ENCODE measurements around the gene DLAT.

GRCh38 chr11:112058103-112058502 lies 32.9 kb downstream of the DLAT start:
- no peak for TF ChIP-seq CTCF (IDR thresholded peaks at IDR 0.05)
- TF ChIP-seq POLR2A (IDR thresholded peaks at IDR 0.05), result no peak

Measured in lower leg skin (tissue), 3 donors.